H9 (cell line): ENCODE data around the gene AFF1. TPM values are rescaled to one million over a fixed set of nuclear protein-coding genes. Genes with fewer than 3 reads are reported as not detected.

ENCODE experiments used
- DNase-seq: peaks from one replicate; pipeline ENCODE4 v3.0.0-alpha.2; 2017
- H2AFZ ChIP-seq: one replicate; pipeline ENCODE4 v1.6.1; 2013; ENCODE audit warnings: mild to moderate bottlenecking, low read length, control low read depth, moderate library complexity
- H2AK5ac ChIP-seq: 2 replicates; pipeline ENCODE4 v1.6.1; 2013; ENCODE audit warnings: low read length, control low read depth, mixed read lengths; ENCODE audit not compliant: insufficient read length
- H2BK120ac ChIP-seq: one replicate; pipeline ENCODE4 v1.6.1; 2013; ENCODE audit warnings: low read depth, mild to moderate bottlenecking, low read length, control low read depth, inconsistent platforms; ENCODE audit not compliant: poor library complexity, severe bottlenecking
- H2BK12ac ChIP-seq: 2 replicates; pipeline ENCODE4 v1.6.1; 2013; ENCODE audit warnings: low read length, control low read depth, mixed read lengths, low read depth; ENCODE audit not compliant: insufficient read length
- H2BK15ac ChIP-seq: 2 replicates; pipeline ENCODE4 v1.6.1; 2013; ENCODE audit warnings: low read depth, low read length, control low read depth
- H2BK20ac ChIP-seq: one replicate; pipeline ENCODE4 v1.6.1; 2013; ENCODE audit warnings: low read depth, mild to moderate bottlenecking, low read length, control low read depth, inconsistent platforms; ENCODE audit not compliant: poor library complexity, severe bottlenecking
- H2BK5ac ChIP-seq: 2 replicates; pipeline ENCODE4 v1.6.1; 2013; ENCODE audit warnings: low read length, control low read depth, mixed read lengths; ENCODE audit not compliant: insufficient read length
- H3K14ac ChIP-seq: 2 replicates; pipeline ENCODE4 v1.6.1; 2013; ENCODE audit warnings: low read length, control low read depth; ENCODE audit not compliant: insufficient read depth
- H3K18ac ChIP-seq: 2 replicates; pipeline ENCODE4 v1.6.1; 2013; ENCODE audit warnings: low read depth, mild to moderate bottlenecking, mixed read lengths, low read length, control low read depth; ENCODE audit not compliant: insufficient read length
- H3K23ac ChIP-seq: 2 replicates; pipeline ENCODE4 v1.6.1; 2013; ENCODE audit warnings: low read length, control low read depth, mixed read lengths, low read depth; ENCODE audit not compliant: insufficient read length
- H3K23me2 ChIP-seq: 2 replicates; pipeline ENCODE4 v1.6.1; 2013; ENCODE audit warnings: low read depth, mild to moderate bottlenecking, mixed read lengths, low read length, control low read depth; ENCODE audit not compliant: insufficient read length, poor library complexity, severe bottlenecking
- H3K27ac ChIP-seq: 2 replicates; pipeline ENCODE4 v1.5.1; 2013; ENCODE audit warnings: low read length, control low read depth, mixed read lengths, low read depth; ENCODE audit not compliant: insufficient read length
- H3K27me3 ChIP-seq: 2 replicates; pipeline ENCODE4 v1.6.1; 2013; ENCODE audit warnings: low read length, control low read depth, inconsistent platforms; ENCODE audit not compliant: insufficient read depth
- H3K4ac ChIP-seq: 2 replicates; pipeline ENCODE4 v1.6.1; 2013; ENCODE audit warnings: low read depth, mild to moderate bottlenecking, control low read depth, inconsistent platforms, low read length, moderate library complexity
- H3K4me1 ChIP-seq: 2 replicates; pipeline ENCODE4 v1.6.1; 2013; ENCODE audit warnings: low read length, control low read depth, inconsistent platforms; ENCODE audit not compliant: insufficient read depth
- H3K4me2 ChIP-seq: 2 replicates; pipeline ENCODE4 v1.6.1; 2013; ENCODE audit warnings: low read length, control low read depth, mixed read lengths; ENCODE audit not compliant: insufficient read length, insufficient read depth
- H3K56ac ChIP-seq: 2 replicates; pipeline ENCODE4 v1.6.1; 2013; ENCODE audit warnings: low read depth, mild to moderate bottlenecking, mixed read lengths, low read length, control low read depth; ENCODE audit not compliant: insufficient read length
- H3K79me1 ChIP-seq: 2 replicates; pipeline ENCODE4 v1.6.1; 2013; ENCODE audit warnings: low read depth, mild to moderate bottlenecking, moderate library complexity, low read length, control low read depth, inconsistent platforms; ENCODE audit not compliant: insufficient read depth, poor library complexity, severe bottlenecking
- H3K79me2 ChIP-seq: 2 replicates; pipeline ENCODE4 v1.6.1; 2013; ENCODE audit warnings: low read length, control low read depth, inconsistent platforms; ENCODE audit not compliant: insufficient read depth
- H3K9ac ChIP-seq: 2 replicates; pipeline ENCODE4 v1.6.1; 2013; ENCODE audit warnings: low read length, control low read depth, mixed read lengths; ENCODE audit not compliant: insufficient read length; ENCODE audit errors: extremely low read depth
- H3K9me3 ChIP-seq: one replicate; pipeline ENCODE4 v1.6.1; 2013; ENCODE audit warnings: low read depth, low read length, inconsistent platforms; ENCODE audit not compliant: control insufficient read depth
- H3T11ph ChIP-seq: one replicate; pipeline ENCODE4 v1.6.1; 2013; ENCODE audit warnings: mild to moderate bottlenecking, low read length, control low read depth, inconsistent platforms
- H4K20me1 ChIP-seq: one replicate; pipeline ENCODE4 v1.6.1; 2013; ENCODE audit not compliant: control insufficient read depth, insufficient read length, insufficient read depth
- H4K5ac ChIP-seq: 2 replicates; pipeline ENCODE4 v1.6.1; 2013; ENCODE audit warnings: low read depth, mild to moderate bottlenecking, mixed read lengths, low read length, control low read depth; ENCODE audit not compliant: insufficient read length
- H4K8ac ChIP-seq: replicated peaks from 2 replicates; pipeline ENCODE4 v1.6.1; 2013; ENCODE audit warnings: low read length, control low read depth, mixed read lengths, low read depth; ENCODE audit not compliant: insufficient read length
- H4K91ac ChIP-seq: 2 replicates; pipeline ENCODE4 v1.6.1; 2013; ENCODE audit warnings: low read depth, mild to moderate bottlenecking, moderate library complexity, mixed read lengths, low read length, control low read depth; ENCODE audit not compliant: insufficient read length
- H3K27ac Mint-ChIP-seq, 3 experiments: 2 replicates in 2 of 3; 3 replicates in 1 of 3; pipeline ENCODE4 v1.8.0; 2020 to 2021; ENCODE audit warnings: mixed read lengths in 3 of 3, mild to moderate bottlenecking in 1 of 3, moderate library complexity in 1 of 3
- H3K27me3 Mint-ChIP-seq: 2 replicates; pipeline ENCODE4 v1.8.0; 2021; ENCODE audit warnings: low read depth, mild to moderate bottlenecking, moderate library complexity, mixed read lengths
- H3K36me3 Mint-ChIP-seq, 3 experiments: 2 replicates in 2 of 3; 3 replicates in 1 of 3; pipeline ENCODE4 v1.8.0; 2020 to 2021; ENCODE audit warnings: low read depth in 3 of 3, mixed read lengths in 3 of 3; ENCODE audit not compliant: insufficient read depth in 1 of 3
- H3K4me1 Mint-ChIP-seq, 2 experiments: 2 replicates each; pipeline ENCODE4 v1.8.0; 2020; ENCODE audit warnings: mixed read lengths in 2 of 2
- H3K4me3 Mint-ChIP-seq, 2 experiments: 2 replicates in 1 of 2; 3 replicates in 1 of 2; pipeline ENCODE4 v1.8.0; 2020 to 2021; ENCODE audit warnings: mild to moderate bottlenecking in 2 of 2, mixed read lengths in 2 of 2, moderate library complexity in 1 of 2
- H3K9me3 Mint-ChIP-seq, 2 experiments: 2 replicates in 1 of 2; 3 replicates in 1 of 2; pipeline ENCODE4 v1.8.0; 2020; ENCODE audit warnings: mild to moderate bottlenecking in 2 of 2, mixed read lengths in 2 of 2, moderate library complexity in 1 of 2
- CTCF ChIP-seq: fragments of 200-600 bp; sonication (generic); conservative IDR thresholded peaks from 3 replicates; pipeline ENCODE4 v1.8.0; 2021; ENCODE audit warnings: antibody characterized with exemption, mild to moderate bottlenecking
- WGBS: extraction: QIAGEN DNeasy Blood & Tissue Kit; methylation state at CpG from one replicate; pipeline ENCODE4 v1.1.7; 2013; ENCODE audit warnings: missing lambda C conversion rate, low lambda C conversion rate, mixed read lengths; ENCODE audit not compliant: insufficient read length; ENCODE audit errors: extremely low coverage; 5-methylcytosine and 5-hydroxymethylcytosine counted together
- total RNA-seq: library from RNA; stranded (reverse); gene quantifications from 2 replicates; pipeline ENCODE4 v1.2.1, GENCODE V29; 2021

AFF1 gene
- total RNA-seq, 1 experiment from 2014 or later, result 74.5 TPM

- Histone ChIP-seq H2AFZ (no peak overlapping the region), H4K5ac (no peak overlapping the region), H3K27me3 (no peaks in the 10 kb centered on the region), H2BK12ac (no peak overlapping the region), H3K23me2 (no peaks in the 10 kb centered on the region), H3K56ac (no peak overlapping the region), H3K4me1 (peaks cover 10% of the 10 kb centered on the region; the same call in 1 of the 2 replicates), H2BK5ac (no peak overlapping the region), H2BK15ac (no peak overlapping the region), H3K9ac (no peak overlapping the region), H3K79me2 (peaks cover 19% of the 10 kb centered on the region; the same call in 1 of the 2 replicates), H3K4ac (no peak overlapping the region), H4K91ac (no peak overlapping the region), H3K23ac (no peak overlapping the region), H4K8ac (no peak overlapping the region), H3K79me1 (peaks cover 3% of the 10 kb centered on the region), H3K14ac (no peak overlapping the region), H2BK120ac (no peak overlapping the region), H3T11ph (no peak overlapping the region), H4K20me1 (no peaks in the 10 kb centered on the region), H2BK20ac (no peak overlapping the region), H3K18ac (no peak overlapping the region), H3K27ac (no peak overlapping the region), H3K4me2 (no peak overlapping the region), H3K9me3 (no peaks in the 10 kb centered on the region), H2AK5ac (no peak overlapping the region)
- Mint-ChIP-seq H3K4me1 (peaks cover 40 to 50% of the 10 kb centered on the region in 2 experiments), H3K4me3 (no peak overlapping the region), H3K9me3 (no peaks in the 10 kb centered on the region), H3K27me3 (no peaks in the 10 kb centered on the region), H3K36me3 (peaks cover 0 to 4% (median 0%) of the 10 kb centered on the region in 3 experiments; a peak in 4 of 7 replicates), H3K27ac (peak overlapping the region; percentile 20 to 36 (median 26); a peak in 4 of 7 replicates)
- no peak for DNase-seq
- WGBS, result no CpG with 5 or more reads among the region's 8 CpGs
- no peak for TF ChIP-seq CTCF
Observed at GRCh38 chr4:86974551-86974994, 39.8 kb downstream of the AFF1 start.
